ENCODE results near the gene AMFR. TPM values are rescaled to one million over a fixed set of nuclear protein-coding genes. Genes with fewer than 3 reads are reported as not detected.

The AMFR gene
- total and polyA plus RNA-seq, 2 of the 8 experiments (the other 6 are each of a cell fraction or from before 2014, with no cell fraction given): 18.6 to 21.7 TPM

DNA sequence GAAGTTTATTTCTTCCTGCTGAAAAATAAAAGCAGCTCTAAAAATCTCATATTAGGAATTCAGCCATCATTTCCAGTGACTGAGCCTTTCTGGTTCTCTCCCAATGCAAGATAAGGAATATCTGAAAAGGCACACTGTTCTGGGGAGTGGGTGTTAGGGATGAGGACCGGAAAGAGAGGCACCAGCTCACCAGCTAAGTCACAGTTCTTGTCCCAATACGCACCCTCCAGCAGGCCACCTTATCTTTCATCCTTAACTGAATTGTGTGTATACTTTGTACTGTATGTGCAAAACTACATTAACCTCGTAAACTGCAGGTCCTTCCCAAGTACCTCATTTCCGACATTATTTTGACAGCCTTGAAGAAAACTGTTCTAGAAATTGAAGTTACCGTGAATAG lies 11.0 kb downstream of the AMFR start:
- peak overlapping the region; percentile 38 for H3K14ac ChIP-seq (ENCODE audit: insufficient read length)
- no peak overlapping the region for H2AFZ ChIP-seq (ENCODE audit: low read length)
- H3K79me2 ChIP-seq (ENCODE audit: control insufficient read depth in 1 of 2, insufficient read depth in 2 of 2, low read length in 2 of 2): peaks cover 0 to 5% of the 10 kb centered on the region in 2 experiments; a peak in 1 of 4 replicates
- peaks cover 0 to 7% (median 0%) of the 10 kb centered on the region in 4 experiments; a peak in 2 of 7 replicates for H3K4me1 ChIP-seq (replicated peaks in 1 of 4; ENCODE audit: control insufficient read depth in 3 of 4, insufficient read depth in 4 of 4, low read length in 3 of 4)
- H2AK5ac ChIP-seq (ENCODE audit: low read depth, low read length): no peak overlapping the region
- no peak overlapping the region for H4K5ac ChIP-seq (ENCODE audit: insufficient read length, low read depth, low read length)
- no peak overlapping the region for H3K23ac ChIP-seq (ENCODE audit: insufficient read length)
- H2BK120ac ChIP-seq (replicated peaks; ENCODE audit: low read depth, low read length): no peak overlapping the region
- CTCF ChIA-PET (ENCODE audit: partially characterized antibody): no interaction called here
- no peak overlapping the region for H4K91ac ChIP-seq (replicated peaks; ENCODE audit: insufficient read length, low read length)
- FAIRE-seq: no peak
- 0 out of 2 replicates have a peak, but pooled peaks cover 2% of the 10 kb centered on the region for H3K79me1 ChIP-seq (ENCODE audit: low read depth, low read length)
- no peak overlapping the region for H2BK12ac ChIP-seq (ENCODE audit: low read depth, low read length)
- POLR2A ChIA-PET (ENCODE audit: partially characterized antibody): interaction anchor here (0.5 kb wide), 1 partner anchor 1827 kb away, joined by 3 read pairs; no protein-coding TSS in a partner anchor
- no peaks in the 10 kb centered on the region for H3K23me2 ChIP-seq (ENCODE audit: low read depth, low read length)
- H2BK20ac ChIP-seq (ENCODE audit: low read length): no peak overlapping the region
- H3K56ac ChIP-seq (replicated peaks; ENCODE audit: insufficient read length, low read depth, low read length): no peak overlapping the region
- no peak overlapping the region for H3K27ac ChIP-seq (ENCODE audit: low read depth, low read length)
- 0 out of 8 replicates have a peak, but pooled peaks cover 0 to 3% (median 0%) of the 10 kb centered on the region in 4 experiments for H3K36me3 ChIP-seq (ENCODE audit: control insufficient read depth in 2 of 4, insufficient read depth in 4 of 4, low read length in 3 of 4)
- H3K4me3 ChIP-seq (ENCODE audit: extremely low read depth in 1 of 4, insufficient read depth in 2 of 4, low read depth in 3 of 4, low read length in 4 of 4): no peak overlapping the region
- H3K9ac ChIP-seq (replicated peaks in 1 of 4; ENCODE audit: extremely low read depth in 1 of 4, low read depth in 3 of 4, low read length in 3 of 4): no peak overlapping the region
- H3K18ac ChIP-seq (ENCODE audit: extremely low read depth, low read length): no peak overlapping the region
- no peak overlapping the region for H2BK15ac ChIP-seq (ENCODE audit: low read length)
- H2BK5ac ChIP-seq (ENCODE audit: low read depth, low read length): no peak overlapping the region
- no peaks in the 10 kb centered on the region for H3K27me3 ChIP-seq (replicated peaks in 1 of 4; ENCODE audit: control insufficient read depth in 3 of 4, extremely low read depth in 1 of 4, insufficient read depth in 3 of 4, low read length in 3 of 4)
- H4K8ac ChIP-seq (ENCODE audit: extremely low read depth, insufficient read depth, low read length): no peak overlapping the region
- no peak overlapping the region for H3K4ac ChIP-seq (replicated peaks; ENCODE audit: insufficient read length, low read depth, low read length)
- H3K9me3 ChIP-seq (ENCODE audit: insufficient read depth in 2 of 2, low read depth in 1 of 2, low read length in 1 of 2): no peaks in the 10 kb centered on the region
- WGBS, 2 experiments (ENCODE audit: extremely low coverage in 1 of 2, insufficient coverage in 1 of 2, insufficient read length in 1 of 2, insufficient replicate concordance in 2 of 2, low coverage in 1 of 2, low lambda C conversion rate in 2 of 2, missing lambda C conversion rate in 1 of 2): 78% methylated on average over 5 of the region's 5 CpGs; no CpG with 5 or more reads in 1 of the 2 experiments
- TF ChIP-seq, protein P1, sequence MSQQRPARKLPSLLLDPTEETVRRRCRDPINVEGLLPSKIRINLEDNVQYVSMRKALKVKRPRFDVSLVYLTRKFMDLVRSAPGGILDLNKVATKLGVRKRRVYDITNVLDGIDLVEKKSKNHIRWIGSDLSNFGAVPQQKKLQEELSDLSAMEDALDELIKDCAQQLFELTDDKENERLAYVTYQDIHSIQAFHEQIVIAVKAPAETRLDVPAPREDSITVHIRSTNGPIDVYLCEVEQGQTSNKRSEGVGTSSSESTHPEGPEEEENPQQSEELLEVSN (IDR thresholded peaks at IDR 0.05): no peak
- TF ChIP-seq CHD1 (IDR thresholded peaks at IDR 0.05; ENCODE audit: low read depth, low read length) (no peak), EZH2 (IDR thresholded peaks at IDR 0.05; ENCODE audit: low read depth, low read length, severe bottlenecking) (no peak), ASH2L (IDR thresholded peaks at IDR 0.05; ENCODE audit: low read length) (no peak)
- TF ChIP-seq, protein P2, sequence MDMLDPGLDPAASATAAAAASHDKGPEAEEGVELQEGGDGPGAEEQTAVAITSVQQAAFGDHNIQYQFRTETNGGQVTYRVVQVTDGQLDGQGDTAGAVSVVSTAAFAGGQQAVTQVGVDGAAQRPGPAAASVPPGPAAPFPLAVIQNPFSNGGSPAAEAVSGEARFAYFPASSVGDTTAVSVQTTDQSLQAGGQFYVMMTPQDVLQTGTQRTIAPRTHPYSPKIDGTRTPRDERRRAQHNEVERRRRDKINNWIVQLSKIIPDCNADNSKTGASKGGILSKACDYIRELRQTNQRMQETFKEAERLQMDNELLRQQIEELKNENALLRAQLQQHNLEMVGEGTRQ (IDR thresholded peaks at IDR 0.05; ENCODE audit: low read length): no peak
- H4K20me1 ChIP-seq (replicated peaks in 1 of 2; ENCODE audit: control insufficient read depth in 1 of 2, insufficient read depth in 2 of 2, low read length in 2 of 2): no peaks in the 10 kb centered on the region
- no peak for DNase-seq (ENCODE audit: low read depth in 1 of 2, low spot score in 2 of 2)
- 0 out of 4 replicates have a peak overlapping the region, but pooled peaks of 1 of the 2 experiments have one; percentile 10 for H3K4me2 ChIP-seq (ENCODE audit: insufficient read depth in 1 of 2, low read depth in 2 of 2, low read length in 2 of 2)
